IMR-90 (cell line): ENCODE measurements around the gene GRAMD1C. TPM values are rescaled to one million over a fixed set of nuclear protein-coding genes. Genes with fewer than 3 reads are reported as not detected.

Experiments
- ATAC-seq: fragments of 200-7000 bp; cut with Tn5 transposase; 2 replicates; pipeline ENCODE4 v1.9.1; 2020; ENCODE audit warnings: low read depth, mild to moderate bottlenecking, moderate library complexity
- BruUV-seq: library from RNA; stranded (reverse); fragments of 400-500 nt; replicated peaks from 2 replicates; lab custom pipeline; 2021; lab: Mats Ljungman, UMichigan
- CTCF ChIA-PET: fragments of 300-600 bp; formaldehyde crosslinking; extraction: SDS; loops from one replicate; lab custom pipeline; 2021; ENCODE audit warnings: antibody characterized with exemption; lab: Yijun Ruan, JAX
- POLR2A ChIA-PET: fragments of 300-600 bp; sonication (Branson Sonifier 250); formaldehyde crosslinking; loops from one replicate; lab custom pipeline; 2022; ENCODE audit warnings: antibody characterized with exemption; ENCODE audit not compliant: unreplicated experiment; lab: Charles Lee
- DNase-seq: peaks from one replicate; pipeline ENCODE4 v3.0.0; 2013
- H2AFZ ChIP-seq: replicated peaks from 2 replicates; pipeline ENCODE3; 2013; ENCODE audit warnings: low read length, mild to moderate bottlenecking; ENCODE audit not compliant: poor library complexity
- H2AK5ac ChIP-seq: 2 replicates; pipeline ENCODE4 v1.6.1; 2013; ENCODE audit warnings: low read depth, low read length, inconsistent platforms
- H2AK9ac ChIP-seq: replicated peaks from 2 replicates; pipeline ENCODE3; 2013; ENCODE audit warnings: mild to moderate bottlenecking, low read depth, low read length, moderate library complexity; ENCODE audit not compliant: poor library complexity
- H2BK120ac ChIP-seq: 2 replicates; pipeline ENCODE4 v1.6.1; 2013; ENCODE audit warnings: low read depth, low read length, inconsistent platforms
- H2BK15ac ChIP-seq: 3 replicates; pipeline ENCODE4 v1.6.1; 2013; ENCODE audit warnings: low read depth, low read length, inconsistent platforms
- H2BK20ac ChIP-seq: 2 replicates; pipeline ENCODE4 v1.6.1; 2013; ENCODE audit warnings: low read depth, mild to moderate bottlenecking, inconsistent platforms, low read length, moderate library complexity
- H2BK5ac ChIP-seq: 2 replicates; pipeline ENCODE4 v1.6.1; 2013; ENCODE audit warnings: mild to moderate bottlenecking, low read depth, low read length, inconsistent platforms; ENCODE audit not compliant: poor library complexity, severe bottlenecking
- H3K14ac ChIP-seq: replicated peaks from 2 replicates; pipeline ENCODE4 v1.6.1; 2013; ENCODE audit warnings: low read depth, low read length, inconsistent platforms
- H3K18ac ChIP-seq: 2 replicates; pipeline ENCODE4 v1.6.1; 2013; ENCODE audit warnings: low read depth, low read length, control low read depth
- H3K23ac ChIP-seq: 2 replicates; pipeline ENCODE4 v1.6.1; 2013; ENCODE audit warnings: low read depth, low read length, inconsistent platforms
- H3K27ac ChIP-seq: 2 replicates; pipeline ENCODE4 v1.5.1; 2013; ENCODE audit warnings: mild to moderate bottlenecking, control low read depth, low read length; ENCODE audit not compliant: insufficient read depth
- H3K27me3 ChIP-seq: 2 replicates; pipeline ENCODE4 v1.6.1; 2013; ENCODE audit warnings: low read length; ENCODE audit not compliant: control insufficient read depth, insufficient read depth
- H3K36me3 ChIP-seq: 2 replicates; pipeline ENCODE4 v1.6.1; 2013; ENCODE audit warnings: low read length, mixed read lengths; ENCODE audit not compliant: control insufficient read depth, insufficient read depth
- H3K4ac ChIP-seq: 2 replicates; pipeline ENCODE4 v1.6.1; 2013; ENCODE audit warnings: low read depth, low read length, inconsistent platforms
- H3K4me1 ChIP-seq: 2 replicates; pipeline ENCODE4 v1.6.1; 2013; ENCODE audit warnings: low read length, mixed read lengths; ENCODE audit not compliant: control insufficient read depth, insufficient read depth
- H3K4me2 ChIP-seq: 2 replicates; pipeline ENCODE4 v1.6.1; 2013; ENCODE audit warnings: low read depth, mild to moderate bottlenecking, control low read depth, low read length, moderate library complexity
- H3K4me3 ChIP-seq: 2 replicates; pipeline ENCODE4 v1.5.1; 2013; ENCODE audit warnings: low read depth, mild to moderate bottlenecking, control low read depth, low read length, moderate library complexity; ENCODE audit not compliant: insufficient read depth
- H3K56ac ChIP-seq: 2 replicates; pipeline ENCODE4 v1.6.1; 2013; ENCODE audit warnings: low read length, inconsistent platforms; ENCODE audit not compliant: insufficient read depth; ENCODE audit errors: extremely low read depth
- H3K79me1 ChIP-seq, 2 experiments: 2 replicates each; pipeline ENCODE4 v1.6.1; 2013; ENCODE audit warnings: low read length in 2 of 2, inconsistent platforms in 1 of 2, low read depth in 1 of 2
- H3K9ac ChIP-seq: 2 replicates; pipeline ENCODE4 v1.6.1; 2013; ENCODE audit warnings: low read depth, low read length, control low read depth
- H3K9me1 ChIP-seq: 2 replicates; pipeline ENCODE4 v1.6.1; 2013; ENCODE audit warnings: low read length, inconsistent platforms; ENCODE audit not compliant: insufficient read depth
- H3K9me3 ChIP-seq: 2 replicates; pipeline ENCODE4 v1.6.1; 2013; ENCODE audit warnings: low read length; ENCODE audit not compliant: control insufficient read depth, insufficient read depth
- H4K20me1 ChIP-seq: 2 replicates; pipeline ENCODE4 v1.6.1; 2013; ENCODE audit warnings: low read length, inconsistent platforms; ENCODE audit not compliant: insufficient read depth
- H4K5ac ChIP-seq: 2 replicates; pipeline ENCODE4 v1.6.1; 2013; ENCODE audit warnings: mild to moderate bottlenecking, low read depth, low read length, control low read depth
- H4K8ac ChIP-seq, 2 experiments: 2 replicates each; pipeline ENCODE4 v1.6.1; 2013; ENCODE audit warnings: low read depth in 2 of 2, low read length in 2 of 2, control low read depth in 1 of 2, inconsistent platforms in 1 of 2
- H4K91ac ChIP-seq: 2 replicates; pipeline ENCODE4 v1.6.1; 2013; ENCODE audit warnings: low read depth, low read length, inconsistent platforms; ENCODE audit not compliant: insufficient read depth
- BHLHE40 ChIP-seq: fragments of 150-350 bp; IDR thresholded peaks from 2 replicates; pipeline ENCODE4 v1.6.1; 2016; ENCODE audit warnings: mild to moderate bottlenecking, low read depth, low read length
- CHD1 ChIP-seq: IDR thresholded peaks from 2 replicates; pipeline ENCODE4 v1.6.1; 2012; ENCODE audit warnings: low read depth, low read length, improper control_type of control experiment
- FOS ChIP-seq: fragments of 150-350 bp; IDR thresholded peaks from 2 replicates; pipeline ENCODE4 v1.6.1; 2016; ENCODE audit warnings: low read depth, low read length
- MAFK ChIP-seq: IDR thresholded peaks from 2 replicates; pipeline ENCODE4 v1.6.1; 2012; ENCODE audit warnings: low read depth, low read length, improper control_type of control experiment
- MAZ ChIP-seq: IDR thresholded peaks from 2 replicates; pipeline ENCODE4 v1.6.1; 2012; ENCODE audit warnings: low read depth, mild to moderate bottlenecking, low read length, improper control_type of control experiment, moderate library complexity, borderline replicate concordance
- MXI1 ChIP-seq: IDR thresholded peaks from 2 replicates; pipeline ENCODE4 v1.6.1; 2012; ENCODE audit warnings: low read depth, mild to moderate bottlenecking, low read length, moderate library complexity, borderline replicate concordance
- NFE2L2 ChIP-seq: fragments of 150-350 bp; IDR thresholded peaks from 2 replicates; pipeline ENCODE4 v1.6.1; 2016; ENCODE audit warnings: low read depth, mild to moderate bottlenecking, low read length
- POLR2A ChIP-seq: IDR thresholded peaks from 2 replicates; pipeline ENCODE4 v1.6.1; 2012; ENCODE audit warnings: mild to moderate bottlenecking, low read depth, low read length
- RCOR1 ChIP-seq: IDR thresholded peaks from 2 replicates; pipeline ENCODE4 v1.6.1; 2012; ENCODE audit warnings: mild to moderate bottlenecking, low read length, improper control_type of control experiment; ENCODE audit not compliant: insufficient replicate concordance
- RFX5 ChIP-seq: IDR thresholded peaks from 2 replicates; pipeline ENCODE4 v1.8.0; 2012; ENCODE audit warnings: low read depth, mild to moderate bottlenecking, low read length, moderate library complexity
- SMC3 ChIP-seq: fragments of 150-350 bp; IDR thresholded peaks from 2 replicates; pipeline ENCODE4 v1.6.1; 2016; ENCODE audit warnings: low read depth, mild to moderate bottlenecking, antibody characterized with exemption, low read length, moderate library complexity
- USF2 ChIP-seq: fragments of 150-350 bp; IDR thresholded peaks from 2 replicates; pipeline ENCODE4 v1.6.1; 2017; ENCODE audit warnings: mild to moderate bottlenecking, antibody characterized with exemption, low read length, low read depth
- WGBS, 2 experiments: methylation state at CpG; one replicate each; pipeline versions ENCODE4 v1.1.5 to v1.1.7; 2013; ENCODE audit warnings: missing lambda C conversion rate in 2 of 2; ENCODE audit not compliant: insufficient read length in 1 of 2; ENCODE audit errors: extremely low coverage in 2 of 2; 5-methylcytosine and 5-hydroxymethylcytosine counted together
- dilution Hi-C: fragments of 300-500 bp; cut with HindIII; formaldehyde crosslinking; loops from one replicate; pipeline ENCODE4 v1.14.3; 2018; ENCODE audit warnings: low sequenced_read_pairs; ENCODE audit not compliant: unreplicated experiment
- in situ Hi-C: fragments of 300-500 bp; cut with MboI; formaldehyde crosslinking; loops from 3 replicates; pipeline ENCODE4 v1.14.3; 2019; ENCODE audit warnings: low sequenced_read_pairs, inconsistent platforms, mixed read lengths
- intact Hi-C: fragments of 100-400 bp; cut with micrococcal nuclease; formaldehyde crosslinking; loops from 2 replicates; pipeline ENCODE4 v1.10.0; 2022
- polyA plus RNA-seq, 3 experiments: library from polyadenylated mRNA; depleted of rRNA; stranded (reverse); fragments of >200 nt; gene quantifications; 2 replicates each; pipeline ENCODE4 v1.2.3, GENCODE V29; 2012; ENCODE audit warnings: low replicate concordance in 1 of 3
- total RNA-seq: library from RNA; depleted of rRNA; stranded (reverse); fragments of >200 nt; gene quantifications from 2 replicates; pipeline ENCODE4 v1.2.3, GENCODE V29; 2012
- TF ChIP-seq, protein P1 (sequence below): conservative IDR thresholded peaks from 2 replicates; pipeline ENCODE4 v1.5.1; 2012; ENCODE audit warnings: mild to moderate bottlenecking, low read depth, low read length, improper control_type of control experiment
- TF ChIP-seq, protein P2 (sequence below): fragments of 150-350 bp; IDR thresholded peaks from 2 replicates; pipeline ENCODE4 v1.6.1; 2016; ENCODE audit warnings: low read depth, mild to moderate bottlenecking, low read length, moderate library complexity, borderline replicate concordance

Gene GRAMD1C
- total and polyA plus RNA-seq, 2 of the 4 experiments (the other 2 are of a cell fraction): 2.5 to 5.0 TPM

DNA sequence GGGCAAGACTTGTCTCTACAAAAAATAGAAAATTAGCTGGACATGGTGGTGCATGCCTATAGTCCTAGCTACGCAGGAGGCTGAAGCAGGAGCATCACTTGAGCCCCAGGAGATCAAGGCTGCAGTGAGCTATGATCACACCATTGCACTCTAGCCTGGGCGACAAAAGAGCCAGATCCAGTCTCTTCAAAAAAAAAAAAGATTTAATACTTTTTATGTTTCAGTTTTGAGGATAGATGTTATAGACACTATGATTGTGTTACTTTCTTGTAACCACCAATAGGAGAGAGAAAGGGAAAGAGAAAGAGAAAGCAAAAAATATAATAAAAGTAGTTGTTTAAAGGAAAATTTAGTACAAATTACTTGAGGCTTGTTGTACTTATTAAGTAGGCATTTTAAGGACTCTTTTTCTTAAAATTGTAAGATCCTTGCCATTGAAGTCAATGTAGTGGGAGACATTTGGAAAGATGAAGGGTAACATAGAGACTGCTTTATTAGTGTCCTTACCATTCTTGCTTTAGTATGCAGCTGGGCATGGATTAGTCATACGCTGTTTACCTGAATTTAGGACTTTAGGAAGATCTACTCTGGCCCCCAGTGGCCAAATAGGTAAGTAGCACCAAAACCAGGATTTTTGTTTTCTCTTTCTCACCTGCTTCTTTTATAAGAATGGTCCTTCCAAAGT is 74.1 kb downstream of the GRAMD1C start:
- ATAC-seq: peak; percentile 87
- Histone ChIP-seq H3K9me1 (no peaks in the 10 kb centered on the region), H3K4me3 (no peak overlapping the region), H3K9ac (no peak overlapping the region), H2AK9ac (no peak overlapping the region), H4K91ac (no peak overlapping the region; the same call in 1 of the 2 replicates), H3K23ac (no peak overlapping the region), H2BK5ac (no peak overlapping the region), H4K8ac (no peak overlapping the region), H3K18ac (no peak overlapping the region), H2BK120ac (no peak overlapping the region), H2AK5ac (no peak overlapping the region), H3K27me3 (no peaks in the 10 kb centered on the region), H2BK20ac (no peak overlapping the region), H3K14ac (no peak overlapping the region), H3K56ac (no peak overlapping the region), H3K4me2 (peak overlapping the region; percentile 61; the same call in 1 of the 2 replicates), H3K4ac (no peak overlapping the region; the same call in 1 of the 2 replicates), H4K20me1 (no peaks in the 10 kb centered on the region), H3K4me1 (0 out of 2 replicates have a peak, but pooled peaks cover 2% of the 10 kb centered on the region), H3K9me3 (no peaks in the 10 kb centered on the region), H3K36me3 (no peaks in the 10 kb centered on the region), H4K5ac (no peak overlapping the region), H3K79me1 (no peaks in the 10 kb centered on the region), H2AFZ (no peak overlapping the region), H3K27ac (no peak overlapping the region), H2BK15ac (no peak overlapping the region)
- in situ Hi-C loops: loop anchor here (5.0 to 10.0 kb wide), 2 partner anchors 70 to 178 kb away; no protein-coding TSS in a partner anchor
- CTCF ChIA-PET: interaction anchor here (0.6 to 2.3 kb wide), 7 partner anchors 14 to 176 kb away, joined by 3 to 8 read pairs (median 4); no protein-coding TSS in a partner anchor
- 40% methylated on average over 2 of the region's 3 CpGs; no CpG with 5 or more reads in 1 of the 2 experiments for WGBS, 2 experiments
- POLR2A ChIA-PET: no interaction called here
- peak; percentile 77 for DNase-seq
- BruUV-seq: no TSS peak
- dilution Hi-C loops: no loop called here
- intact Hi-C loops: loop anchor here (1.0 to 2.0 kb wide), 2 partner anchors 73 to 176 kb away; no protein-coding TSS in a partner anchor
- TF ChIP-seq SMC3 (peak; percentile 48), FOS (peak; percentile 38; the same call in 1 of the 2 replicates), NFE2L2 (no peak), RCOR1 (no peak), POLR2A (no peak), MAZ (no peak), MAFK (no peak), MXI1 (no peak), BHLHE40 (no peak), RFX5 (no peak), CHD1 (no peak), USF2 (no peak)
- TF ChIP-seq, protein P1, sequence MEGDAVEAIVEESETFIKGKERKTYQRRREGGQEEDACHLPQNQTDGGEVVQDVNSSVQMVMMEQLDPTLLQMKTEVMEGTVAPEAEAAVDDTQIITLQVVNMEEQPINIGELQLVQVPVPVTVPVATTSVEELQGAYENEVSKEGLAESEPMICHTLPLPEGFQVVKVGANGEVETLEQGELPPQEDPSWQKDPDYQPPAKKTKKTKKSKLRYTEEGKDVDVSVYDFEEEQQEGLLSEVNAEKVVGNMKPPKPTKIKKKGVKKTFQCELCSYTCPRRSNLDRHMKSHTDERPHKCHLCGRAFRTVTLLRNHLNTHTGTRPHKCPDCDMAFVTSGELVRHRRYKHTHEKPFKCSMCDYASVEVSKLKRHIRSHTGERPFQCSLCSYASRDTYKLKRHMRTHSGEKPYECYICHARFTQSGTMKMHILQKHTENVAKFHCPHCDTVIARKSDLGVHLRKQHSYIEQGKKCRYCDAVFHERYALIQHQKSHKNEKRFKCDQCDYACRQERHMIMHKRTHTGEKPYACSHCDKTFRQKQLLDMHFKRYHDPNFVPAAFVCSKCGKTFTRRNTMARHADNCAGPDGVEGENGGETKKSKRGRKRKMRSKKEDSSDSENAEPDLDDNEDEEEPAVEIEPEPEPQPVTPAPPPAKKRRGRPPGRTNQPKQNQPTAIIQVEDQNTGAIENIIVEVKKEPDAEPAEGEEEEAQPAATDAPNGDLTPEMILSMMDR: peak; percentile 68
- TF ChIP-seq, protein P2, sequence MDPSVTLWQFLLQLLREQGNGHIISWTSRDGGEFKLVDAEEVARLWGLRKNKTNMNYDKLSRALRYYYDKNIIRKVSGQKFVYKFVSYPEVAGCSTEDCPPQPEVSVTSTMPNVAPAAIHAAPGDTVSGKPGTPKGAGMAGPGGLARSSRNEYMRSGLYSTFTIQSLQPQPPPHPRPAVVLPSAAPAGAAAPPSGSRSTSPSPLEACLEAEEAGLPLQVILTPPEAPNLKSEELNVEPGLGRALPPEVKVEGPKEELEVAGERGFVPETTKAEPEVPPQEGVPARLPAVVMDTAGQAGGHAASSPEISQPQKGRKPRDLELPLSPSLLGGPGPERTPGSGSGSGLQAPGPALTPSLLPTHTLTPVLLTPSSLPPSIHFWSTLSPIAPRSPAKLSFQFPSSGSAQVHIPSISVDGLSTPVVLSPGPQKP: no peak
